SU-DHL-6 (cell line): Measurements from ENCODE around the gene STXBP5.

Experiments
- CTCF ChIP-seq: fragments of 200-600 bp; sonication (generic); IDR thresholded peaks from one replicate; pipeline ENCODE4 v1.5.1; 2017; ENCODE audit warnings: antibody characterized with exemption, mild to moderate bottlenecking, low read length, moderate library complexity; ENCODE audit not compliant: insufficient read depth, poor library complexity, severe bottlenecking
- EZH2phosphoT487 ChIP-seq: fragments of 200-600 bp; sonication (generic), shearing (Covaris generic); conservative IDR thresholded peaks from 2 replicates; pipeline ENCODE4 v1.6.1; 2018; ENCODE audit warnings: mild to moderate bottlenecking, antibody characterized with exemption, low read length, moderate library complexity, mixed read lengths

DNA sequence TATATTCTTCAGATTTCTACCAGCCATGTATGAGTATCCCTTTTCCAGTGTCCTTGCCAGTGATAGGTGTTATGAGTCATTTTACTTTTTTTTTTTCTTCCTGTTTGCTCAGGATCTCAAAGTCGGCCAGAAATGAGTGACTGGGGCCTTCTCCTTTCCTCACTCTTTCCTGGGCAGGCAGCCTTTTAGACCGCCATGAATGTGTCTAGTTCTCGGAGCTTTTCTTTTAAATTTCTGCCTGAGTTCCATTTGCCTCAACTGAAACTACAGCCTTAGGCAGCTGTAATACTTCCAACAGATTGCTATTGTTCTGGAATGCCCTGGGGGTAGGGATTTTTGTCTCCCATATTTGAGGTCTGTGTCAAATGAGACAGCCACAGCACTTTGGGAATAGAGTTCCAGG, 83.7 kb downstream of the STXBP5 start:
- TF ChIP-seq CTCF (no peak), EZH2phosphoT487 (no peak)
